ENCODE results near the gene THSD4.

GRCh38 chr15:71080705-71081104, 34.6 kb upstream of the THSD4 start:
- TF ChIP-seq YY1 (IDR thresholded peaks at IDR 0.05; ENCODE audit: insufficient read depth, insufficient read length) (no peak), SUZ12 (IDR thresholded peaks at IDR 0.05; ENCODE audit: extremely low read depth, insufficient read depth, insufficient read length) (no peak)

Measured in NT2/D1 (cell line).